DND-41 (cell line): ENCODE results near the gene YTHDC2.

Experiments used
- CTCF ChIP-seq: IDR thresholded peaks from 2 replicates; pipeline ENCODE4 v1.5.1; 2012; ENCODE audit warnings: borderline replicate concordance, low read length, moderate library complexity, mild to moderate bottlenecking; ENCODE audit not compliant: poor library complexity, severe bottlenecking; ENCODE audit errors: extremely low read depth
- EZH2 ChIP-seq: IDR thresholded peaks from 3 replicates; pipeline ENCODE4 v1.6.1; 2012; ENCODE audit warnings: borderline replicate concordance, low read depth, mild to moderate bottlenecking, moderate library complexity, low read length, inconsistent platforms; ENCODE audit not compliant: severe bottlenecking

GRCh38 chr5:113523168-113523567 is 9.7 kb downstream of the YTHDC2 start:
- TF ChIP-seq CTCF = no peak
- TF ChIP-seq EZH2 = no peak
